H1 (cell line): ENCODE data around the gene KCNAB3. TPM values are rescaled to one million over a fixed set of nuclear protein-coding genes. Genes with fewer than 3 reads are reported as not detected.

Experiments used
- CTCF ChIA-PET: fragments of 300-600 bp; sonication (Branson Sonifier 250); formaldehyde crosslinking; loops from one replicate; lab custom pipeline; 2021; ENCODE audit not compliant: partially characterized antibody; lab: Charles Lee
- POLR2A ChIA-PET: fragments of 300-600 bp; sonication (Branson Sonifier 250); formaldehyde crosslinking; loops from one replicate; lab custom pipeline; 2021; ENCODE audit warnings: inconsistent platforms; ENCODE audit not compliant: partially characterized antibody; lab: Charles Lee
- DNase-seq, 2 experiments: peaks; one replicate each; pipeline versions ENCODE4 v3.0.0 to v3.0.0-alpha.2; 2010 to 2022; ENCODE audit warnings: low spot score in 2 of 2, low read depth in 1 of 2, mixed read lengths in 1 of 2
- FAIRE-seq: peaks from 2 replicates; lab custom pipeline; 2011; peaks lifted over from hg19 to GRCh38; lab: Jason Lieb, UNC
- H2AFZ ChIP-seq: 2 replicates; pipeline ENCODE4 v1.8.1; 2012; ENCODE audit warnings: low read length, inconsistent platforms
- H2AK5ac ChIP-seq: 2 replicates; pipeline ENCODE4 v1.6.1; 2013; ENCODE audit warnings: low read depth, low read length
- H2BK120ac ChIP-seq: replicated peaks from 2 replicates; pipeline ENCODE3; 2013; ENCODE audit warnings: low read depth, low read length, inconsistent platforms
- H2BK12ac ChIP-seq: 2 replicates; pipeline ENCODE4 v1.6.1; 2013; ENCODE audit warnings: low read depth, low read length
- H2BK15ac ChIP-seq: 2 replicates; pipeline ENCODE4 v1.6.1; 2013; ENCODE audit warnings: low read length
- H2BK20ac ChIP-seq: 2 replicates; pipeline ENCODE4 v1.6.1; 2013; ENCODE audit warnings: low read length
- H2BK5ac ChIP-seq: 2 replicates; pipeline ENCODE4 v1.6.1; 2013; ENCODE audit warnings: low read depth, low read length
- H3K14ac ChIP-seq: 2 replicates; pipeline ENCODE4 v1.6.1; 2013; ENCODE audit warnings: inconsistent platforms; ENCODE audit not compliant: insufficient read length
- H3K18ac ChIP-seq: 2 replicates; pipeline ENCODE4 v1.6.1; 2013; ENCODE audit warnings: low read length; ENCODE audit errors: extremely low read depth
- H3K23ac ChIP-seq: 2 replicates; pipeline ENCODE4 v1.6.1; 2013; ENCODE audit warnings: inconsistent platforms; ENCODE audit not compliant: insufficient read length
- H3K23me2 ChIP-seq: 2 replicates; pipeline ENCODE4 v1.6.1; 2013; ENCODE audit warnings: low read depth, low read length
- H3K27ac ChIP-seq: 2 replicates; pipeline ENCODE4 v1.6.1; 2011; ENCODE audit warnings: low read depth, low read length, inconsistent platforms
- H3K27me3 ChIP-seq, 4 experiments: replicated peaks in 1 of 4; 1 replicate in 1 of 4; 2 replicates in 3 of 4; pipeline versions ENCODE4 v1.6.1 to v1.8.1; 2011 to 2013; ENCODE audit warnings: low read length in 3 of 4, mild to moderate bottlenecking in 3 of 4, inconsistent platforms in 2 of 4, mixed read lengths in 2 of 4, moderate library complexity in 1 of 4; ENCODE audit not compliant: control insufficient read depth in 3 of 4, insufficient read depth in 3 of 4; ENCODE audit errors: extremely low read depth in 1 of 4
- H3K36me3 ChIP-seq, 4 experiments: 2 replicates each; pipeline versions ENCODE4 v1.6.1 to v1.8.1; 2011 to 2013; ENCODE audit warnings: mild to moderate bottlenecking in 4 of 4, low read length in 3 of 4, moderate library complexity in 2 of 4, control low read depth in 1 of 4, inconsistent platforms in 1 of 4; ENCODE audit not compliant: insufficient read depth in 4 of 4, control insufficient read depth in 2 of 4
- H3K4ac ChIP-seq: replicated peaks from 2 replicates; pipeline ENCODE3; 2013; ENCODE audit warnings: low read length, low read depth, mixed read lengths, inconsistent platforms; ENCODE audit not compliant: insufficient read length
- H3K4me1 ChIP-seq, 4 experiments: replicated peaks in 1 of 4; 1 replicate in 1 of 4; 2 replicates in 3 of 4; pipeline versions ENCODE4 v1.6.1 to v1.8.1; 2011 to 2013; ENCODE audit warnings: low read length in 3 of 4, inconsistent platforms in 2 of 4, mixed read lengths in 1 of 4; ENCODE audit not compliant: insufficient read depth in 4 of 4, control insufficient read depth in 3 of 4
- H3K4me2 ChIP-seq, 2 experiments: 2 replicates each; pipeline versions ENCODE4 v1.6.1 to v1.8.1; 2011 to 2013; ENCODE audit warnings: low read depth in 2 of 2, low read length in 2 of 2, control low read depth in 1 of 2, inconsistent platforms in 1 of 2, mild to moderate bottlenecking in 1 of 2; ENCODE audit not compliant: insufficient read depth in 1 of 2
- H3K4me3 ChIP-seq, 4 experiments: fragments of 200-600, 300-600 bp in 1 of 4; sonication (generic), shearing (Covaris generic), sonication (Bioruptor Twin) in 1 of 4; 2 replicates each; pipeline versions ENCODE4 v1.5.1 to v1.8.1; 2011 to 2016; ENCODE audit warnings: low read length in 4 of 4, low read depth in 3 of 4, control low read depth in 2 of 4, inconsistent platforms in 2 of 4, mild to moderate bottlenecking in 2 of 4, mixed read lengths in 1 of 4, moderate library complexity in 1 of 4; ENCODE audit not compliant: insufficient read depth in 2 of 4; ENCODE audit errors: extremely low read depth in 1 of 4
- H3K56ac ChIP-seq: replicated peaks from 2 replicates; pipeline ENCODE3; 2013; ENCODE audit warnings: low read depth, mild to moderate bottlenecking, mixed read lengths, low read length, inconsistent platforms; ENCODE audit not compliant: insufficient read length
- H3K79me1 ChIP-seq: 2 replicates; pipeline ENCODE4 v1.6.1; 2013; ENCODE audit warnings: low read depth, low read length, control low read depth
- H3K79me2 ChIP-seq, 2 experiments: 2 replicates each; pipeline versions ENCODE4 v1.6.1 to v1.8.1; 2012 to 2013; ENCODE audit warnings: low read length in 2 of 2, mild to moderate bottlenecking in 2 of 2, inconsistent platforms in 1 of 2; ENCODE audit not compliant: insufficient read depth in 2 of 2, control insufficient read depth in 1 of 2
- H3K9ac ChIP-seq, 4 experiments: replicated peaks in 1 of 4; 1 replicate in 1 of 4; 2 replicates in 3 of 4; pipeline versions ENCODE4 v1.6.1 to v1.8.1; 2011 to 2013; ENCODE audit warnings: low read depth in 3 of 4, low read length in 3 of 4, control low read depth in 2 of 4, mild to moderate bottlenecking in 2 of 4, moderate library complexity in 2 of 4, inconsistent platforms in 1 of 4; ENCODE audit errors: extremely low read depth in 1 of 4
- H3K9me3 ChIP-seq, 2 experiments: 2 replicates each; pipeline versions ENCODE4 v1.6.1 to v1.8.1; 2012 to 2013; ENCODE audit warnings: mild to moderate bottlenecking in 2 of 2, moderate library complexity in 2 of 2, control low read depth in 1 of 2, inconsistent platforms in 1 of 2, low read depth in 1 of 2, low read length in 1 of 2, mixed read lengths in 1 of 2; ENCODE audit not compliant: insufficient read depth in 2 of 2
- H4K20me1 ChIP-seq, 2 experiments: replicated peaks in 1 of 2; 2 replicates each; pipeline versions ENCODE3 to v1.8.1; 2011 to 2013; ENCODE audit warnings: inconsistent platforms in 2 of 2, low read length in 2 of 2, mild to moderate bottlenecking in 1 of 2; ENCODE audit not compliant: insufficient read depth in 2 of 2, control insufficient read depth in 1 of 2
- H4K5ac ChIP-seq: 2 replicates; pipeline ENCODE4 v1.6.1; 2013; ENCODE audit warnings: low read length, low read depth, mixed read lengths, inconsistent platforms; ENCODE audit not compliant: insufficient read length
- H4K8ac ChIP-seq: 2 replicates; pipeline ENCODE4 v1.8.0; 2013; ENCODE audit warnings: mild to moderate bottlenecking, moderate library complexity, low read length, inconsistent platforms; ENCODE audit not compliant: insufficient read depth; ENCODE audit errors: extremely low read depth
- H4K91ac ChIP-seq: replicated peaks from 2 replicates; pipeline ENCODE3; 2013; ENCODE audit warnings: low read length, mixed read lengths, inconsistent platforms; ENCODE audit not compliant: insufficient read length
- BCL11A ChIP-seq, 2 experiments: IDR thresholded peaks; one replicate each; pipeline ENCODE4 v1.6.1; 2011; ENCODE audit warnings: low read depth in 2 of 2, low read length in 2 of 2, mild to moderate bottlenecking in 2 of 2
- CBX8 ChIP-seq: fragments of 300-800, 300-1000 bp; sonication (generic); IDR thresholded peaks from 2 replicates; pipeline ENCODE4 v1.7.1; 2016; ENCODE audit warnings: low read depth, low read length, borderline replicate concordance
- CREB1 ChIP-seq: IDR thresholded peaks from 2 replicates; pipeline ENCODE4 v1.6.1; 2012; ENCODE audit warnings: inconsistent platforms
- E2F6 ChIP-seq: IDR thresholded peaks from 2 replicates; pipeline ENCODE4 v1.6.1; 2012; ENCODE audit warnings: inconsistent platforms
- EZH2 ChIP-seq: fragments of 200-600 bp; sonication (generic); IDR thresholded peaks from 2 replicates; pipeline ENCODE4 v1.7.1; 2012; ENCODE audit warnings: low read depth, mild to moderate bottlenecking, moderate library complexity, low read length, inconsistent platforms; ENCODE audit not compliant: severe bottlenecking
- NRF1 ChIP-seq: IDR thresholded peaks from 2 replicates; pipeline ENCODE4 v1.6.1; 2011; ENCODE audit warnings: mild to moderate bottlenecking, low read depth, low read length, improper control_type of control experiment
- POLR2AphosphoS5 ChIP-seq: IDR thresholded peaks from 2 replicates; pipeline ENCODE4 v1.6.1; 2011; ENCODE audit warnings: low read depth, low read length
- SIN3A ChIP-seq, 2 experiments: IDR thresholded peaks in 1 of 2; conservative IDR thresholded peaks in 1 of 2; 2 replicates each; pipeline ENCODE4 v1.6.1; 2011 to 2012; ENCODE audit warnings: low read length in 2 of 2, improper control_type of control experiment in 1 of 2, low read depth in 1 of 2, mild to moderate bottlenecking in 1 of 2
- SIRT6 ChIP-seq: IDR thresholded peaks from one replicate; pipeline ENCODE4 v1.7.1; 2012; ENCODE audit warnings: low read length, inconsistent platforms
- SIX5 ChIP-seq: IDR thresholded peaks from 2 replicates; pipeline ENCODE4 v1.6.1; 2011; ENCODE audit warnings: mild to moderate bottlenecking, low read depth, low read length
- SP1 ChIP-seq: IDR thresholded peaks from 2 replicates; pipeline ENCODE4 v1.6.1; 2011; ENCODE audit warnings: low read depth, low read length
- TBP ChIP-seq: IDR thresholded peaks from 2 replicates; pipeline ENCODE4 v1.6.1; 2011; ENCODE audit warnings: low read depth, low read length, improper control_type of control experiment
- WGBS, 2 experiments: shearing (Covaris generic) in 1 of 2; methylation state at CpG; one replicate each; pipeline versions ENCODE4 v1.1.6 to v1.1.7; 2013 to 2015; ENCODE audit warnings: low lambda C conversion rate in 2 of 2, mixed read lengths in 2 of 2, inconsistent platforms in 1 of 2, low coverage in 1 of 2, missing lambda C conversion rate in 1 of 2; ENCODE audit not compliant: insufficient replicate concordance in 2 of 2, insufficient coverage in 1 of 2, insufficient read length in 1 of 2; ENCODE audit errors: extremely low coverage in 1 of 2, missing lambda C conversion rate in 1 of 2; 5-methylcytosine and 5-hydroxymethylcytosine counted together
- polyA plus RNA-seq, 7 experiments: library from polyadenylated mRNA; depleted of rRNA in 3 of 7; stranded (reverse) in 5 of 7; unstranded in 2 of 7; fragments of >200 nt in 5 of 7; fragments of 200-250 nt in 2 of 7; gene quantifications; 1 replicate in 5 of 7; 2 replicates in 1 of 7; 4 replicates in 1 of 7; pipeline versions ENCODE4 v1.2.1 to v1.2.3, GENCODE V29; 2011 to 2013; ENCODE audit warnings: missing spikeins in 2 of 7, mixed read lengths in 2 of 7
- total RNA-seq: library from RNA; stranded (reverse); fragmentation: NEBNext Ultra II Directional; extraction: Animal tissue kit (Norgen Biotek cat#: 25700); gene quantifications from 2 replicates; pipeline ENCODE4 v1.2.1, GENCODE V29; 2021

The KCNAB3 gene
- total and polyA plus RNA-seq, 2 of the 8 experiments (the other 6 are each of a cell fraction or from before 2014, with no cell fraction given) = 1.7 to 2.4 TPM

GRCh38 chr17:7930841-7931631 is 1.4 kb upstream of the KCNAB3 start:
- Histone ChIP-seq H2AFZ (no peak overlapping the region), H3K79me1 (no peaks in the 10 kb centered on the region), H3K23me2 (peaks cover 15% of the 10 kb centered on the region), H3K4ac (peak overlapping the region; percentile 64), H3K4me3 (peak overlapping the region; percentile 80 to 95 (median 89)), H3K79me2 (0 out of 4 replicates have a peak, but pooled peaks cover 0 to 4% of the 10 kb centered on the region in 2 experiments), H4K5ac (no peak overlapping the region), H2BK12ac (no peak overlapping the region), H3K56ac (no peak overlapping the region), H3K9ac (peak overlapping the region in 1 of 4 experiments; percentile 1; a peak in 2 of 7 replicates), H3K27me3 (peaks cover 11 to 34% (median 32%) of the 10 kb centered on the region in 4 experiments), H2BK15ac (no peak overlapping the region), H3K14ac (no peak overlapping the region), H3K36me3 (peaks cover 0 to 8% (median 7%) of the 10 kb centered on the region in 4 experiments; a peak in 3 of 8 replicates), H2BK120ac (no peak overlapping the region), H2AK5ac (no peak overlapping the region), H3K4me1 (peaks cover 0 to 5% (median 3%) of the 10 kb centered on the region in 4 experiments; a peak in 4 of 7 replicates), H3K23ac (no peak overlapping the region), H3K27ac (no peak overlapping the region), H3K9me3 (no peaks in the 10 kb centered on the region), H4K91ac (no peak overlapping the region), H3K4me2 (peak overlapping the region; percentile 96 to 98), H4K20me1 (peaks cover 0 to 5% of the 10 kb centered on the region in 2 experiments), H2BK20ac (no peak overlapping the region), H4K8ac (no peak overlapping the region), H2BK5ac (no peak overlapping the region), H3K18ac (no peak overlapping the region)
- POLR2A ChIA-PET = interaction anchor here (0.7 to 3.3 kb wide), 6 partner anchors 10 to 245 kb away, joined by 3 to 11 read pairs (median 4); partner anchors contain the start of gene RNF227
- CTCF ChIA-PET = interaction anchor here (0.6 to 2.6 kb wide), 8 partner anchors 19 to 254 kb away, joined by 3 to 19 read pairs (median 4); no protein-coding TSS in a partner anchor
- no peak for FAIRE-seq
- WGBS, 2 experiments = 43% methylated on average over 17 of the region's 20 CpGs; no CpG with 5 or more reads in 1 of the 2 experiments
- DNase-seq = no peak
- no peak for TF ChIP-seq SIN3A (conservative IDR thresholded peaks at IDR 0.05 in 1 of 2, IDR thresholded peaks at IDR 0.05 in 1 of 2; ENCODE audit: low read depth in 1 of 2, low read length in 2 of 2)
- TF ChIP-seq SP1 = no peak
- no peak for TF ChIP-seq EZH2
- no peak for TF ChIP-seq POLR2AphosphoS5
- TF ChIP-seq SIRT6 = no peak
- no peak for TF ChIP-seq CREB1
- no peak for TF ChIP-seq E2F6
- TF ChIP-seq SIX5 = no peak
- no peak for TF ChIP-seq TBP
- TF ChIP-seq CBX8 = no peak
- TF ChIP-seq BCL11A (IDR thresholded peaks at IDR 0.05; ENCODE audit: low read depth in 2 of 2, low read length in 2 of 2) = no peak
- TF ChIP-seq NRF1 = no peak
